ENCODE results near the gene CHCHD6. TPM values are rescaled to one million over a fixed set of nuclear protein-coding genes. Genes with fewer than 3 reads are reported as not detected.

CHCHD6 gene
- total and polyA plus RNA-seq, 2 donors (not counting 3 experiments of a cell fraction or from before 2014, with no cell fraction given) = 8.4 to 10.1 TPM

DNA sequence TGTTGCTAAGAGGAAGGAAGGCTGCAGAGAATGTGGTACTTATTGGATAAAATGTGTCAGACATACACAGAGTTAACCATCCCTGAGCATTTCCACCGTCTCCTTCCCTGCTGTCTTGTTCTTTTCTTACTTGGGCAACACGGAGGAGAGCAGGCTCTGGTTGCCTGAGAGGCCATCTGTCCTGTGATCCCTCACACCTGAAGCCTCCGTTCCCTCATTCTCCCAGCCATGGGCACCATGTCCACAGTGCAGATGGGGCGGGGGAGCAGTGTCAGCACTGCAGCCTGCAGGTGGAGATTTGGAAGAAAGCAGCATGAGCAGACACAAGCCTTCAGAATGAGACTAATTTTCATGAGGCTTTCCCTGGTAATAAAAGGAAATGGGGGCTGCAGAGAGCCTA lies 133.7 kb downstream of the CHCHD6 start:
- H3K4me2 ChIP-seq (ENCODE audit: insufficient read depth, low read length) = no peak overlapping the region
- no peak overlapping the region for H3K27ac ChIP-seq (ENCODE audit: insufficient read depth, low read depth, low read length)
- no TSS peak for BruUV-seq (replicated peaks)
- intact Hi-C loops (cut with micrococcal nuclease) = no loop called here
- ChIA-PET POLR2A (no interaction called here), CTCF (no interaction called here)
- no peaks in the 10 kb centered on the region for H3K9me3 ChIP-seq (replicated peaks; ENCODE audit: control insufficient read depth, insufficient read depth, low read length)
- no peaks in the 10 kb centered on the region for H3K36me3 ChIP-seq (ENCODE audit: control insufficient read depth in 2 of 2, extremely low read depth in 1 of 2, insufficient read depth in 2 of 2, low read length in 2 of 2)
- H2AFZ ChIP-seq (ENCODE audit: low read depth, low read length) = no peak overlapping the region
- no peak overlapping the region for H3K4me3 ChIP-seq (replicated peaks in 1 of 3; ENCODE audit: insufficient read depth in 1 of 3, low read depth in 1 of 3, low read length in 3 of 3)
- TF ChIP-seq FOS (IDR thresholded peaks at IDR 0.05; ENCODE audit: borderline replicate concordance, insufficient read depth, low read length) = no peak
- no peak for TF ChIP-seq MAX (IDR thresholded peaks at IDR 0.05; ENCODE audit: insufficient read depth, insufficient read length)
- no peak for TF ChIP-seq EZH2 (IDR thresholded peaks at IDR 0.05; ENCODE audit: borderline replicate concordance, low read depth, low read length, severe bottlenecking)
- TF ChIP-seq GATA2 (IDR thresholded peaks at IDR 0.05; ENCODE audit: insufficient read depth, insufficient read length, low read depth, low read length) = no peak
- no peak for TF ChIP-seq POLR2AphosphoS5 (IDR thresholded peaks at IDR 0.05; ENCODE audit: insufficient read depth, low read depth, low read length)
- TF ChIP-seq JUN (IDR thresholded peaks at IDR 0.05; ENCODE audit: borderline replicate concordance, insufficient read depth, insufficient read length, low read depth) = no peak
- TF ChIP-seq POLR2A (IDR thresholded peaks at IDR 0.05; ENCODE audit: low read depth, low read length) = no peak
- TF ChIP-seq MYC (IDR thresholded peaks at IDR 0.05; ENCODE audit: low read depth, low read length) = no peak
- TF ChIP-seq, protein P1, sequence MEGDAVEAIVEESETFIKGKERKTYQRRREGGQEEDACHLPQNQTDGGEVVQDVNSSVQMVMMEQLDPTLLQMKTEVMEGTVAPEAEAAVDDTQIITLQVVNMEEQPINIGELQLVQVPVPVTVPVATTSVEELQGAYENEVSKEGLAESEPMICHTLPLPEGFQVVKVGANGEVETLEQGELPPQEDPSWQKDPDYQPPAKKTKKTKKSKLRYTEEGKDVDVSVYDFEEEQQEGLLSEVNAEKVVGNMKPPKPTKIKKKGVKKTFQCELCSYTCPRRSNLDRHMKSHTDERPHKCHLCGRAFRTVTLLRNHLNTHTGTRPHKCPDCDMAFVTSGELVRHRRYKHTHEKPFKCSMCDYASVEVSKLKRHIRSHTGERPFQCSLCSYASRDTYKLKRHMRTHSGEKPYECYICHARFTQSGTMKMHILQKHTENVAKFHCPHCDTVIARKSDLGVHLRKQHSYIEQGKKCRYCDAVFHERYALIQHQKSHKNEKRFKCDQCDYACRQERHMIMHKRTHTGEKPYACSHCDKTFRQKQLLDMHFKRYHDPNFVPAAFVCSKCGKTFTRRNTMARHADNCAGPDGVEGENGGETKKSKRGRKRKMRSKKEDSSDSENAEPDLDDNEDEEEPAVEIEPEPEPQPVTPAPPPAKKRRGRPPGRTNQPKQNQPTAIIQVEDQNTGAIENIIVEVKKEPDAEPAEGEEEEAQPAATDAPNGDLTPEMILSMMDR (IDR thresholded peaks at IDR 0.05; ENCODE audit: extremely low read depth in 1 of 2, insufficient read depth in 1 of 2, low read depth in 1 of 2, low read length in 2 of 2) = no peak
- no peaks in the 10 kb centered on the region for H3K4me1 ChIP-seq (ENCODE audit: control insufficient read depth, extremely low read depth, insufficient read depth, low read length)
- H3K79me2 ChIP-seq (ENCODE audit: control insufficient read depth, insufficient read depth, low read length) = no peaks in the 10 kb centered on the region
- no peak for FAIRE-seq
- dilution Hi-C loops (cut with MboI; ENCODE audit: extremely low pct_ligation_motif_present, low sequenced_read_pairs) = no loop called here
- no peaks in the 10 kb centered on the region for H4K20me1 ChIP-seq (replicated peaks; ENCODE audit: control insufficient read depth, extremely low read depth, insufficient read depth, low read length)
- no peak overlapping the region for H3K9ac ChIP-seq (replicated peaks; ENCODE audit: extremely low read depth, insufficient read depth, low read length)
- H3K27me3 ChIP-seq (ENCODE audit: control insufficient read depth in 2 of 2, insufficient read depth in 2 of 2, low read length in 2 of 2) = no peaks in the 10 kb centered on the region
- DNase-seq (ENCODE audit: low read depth, low spot score) = no peak
- no peaks in the 10 kb centered on the region for H3K9me1 ChIP-seq (replicated peaks; ENCODE audit: control insufficient read depth, extremely low read depth, insufficient read depth, low read length)

Measured in endothelial cell of umbilical vein (primary cell).